Keratinocyte (primary cell): ENCODE measurements around the gene SETBP1.

ENCODE experiments used
- EZH2 ChIP-seq: IDR thresholded peaks from one replicate; pipeline ENCODE4 v1.6.1; 2012; ENCODE audit warnings: inconsistent platforms, mild to moderate bottlenecking, low read length, moderate library complexity
- TF ChIP-seq, protein P1 (sequence below), 3 experiments: IDR thresholded peaks in 1 of 3; conservative IDR thresholded peaks in 1 of 3; optimal IDR thresholded peaks in 1 of 3; 2 replicates in 2 of 3; 3 replicates in 1 of 3; pipeline versions ENCODE3 to v1.5.1; 2011; ENCODE audit warnings: low read length in 3 of 3, mild to moderate bottlenecking in 3 of 3, moderate library complexity in 2 of 3, control low read depth in 1 of 3, inconsistent platforms in 1 of 3; ENCODE audit not compliant: insufficient read depth in 2 of 3; ENCODE audit errors: extremely low read depth in 1 of 3

GRCh38 chr18:44682871-44683221 lies 2.2 kb downstream of the SETBP1 start:
- TF ChIP-seq, protein P1, sequence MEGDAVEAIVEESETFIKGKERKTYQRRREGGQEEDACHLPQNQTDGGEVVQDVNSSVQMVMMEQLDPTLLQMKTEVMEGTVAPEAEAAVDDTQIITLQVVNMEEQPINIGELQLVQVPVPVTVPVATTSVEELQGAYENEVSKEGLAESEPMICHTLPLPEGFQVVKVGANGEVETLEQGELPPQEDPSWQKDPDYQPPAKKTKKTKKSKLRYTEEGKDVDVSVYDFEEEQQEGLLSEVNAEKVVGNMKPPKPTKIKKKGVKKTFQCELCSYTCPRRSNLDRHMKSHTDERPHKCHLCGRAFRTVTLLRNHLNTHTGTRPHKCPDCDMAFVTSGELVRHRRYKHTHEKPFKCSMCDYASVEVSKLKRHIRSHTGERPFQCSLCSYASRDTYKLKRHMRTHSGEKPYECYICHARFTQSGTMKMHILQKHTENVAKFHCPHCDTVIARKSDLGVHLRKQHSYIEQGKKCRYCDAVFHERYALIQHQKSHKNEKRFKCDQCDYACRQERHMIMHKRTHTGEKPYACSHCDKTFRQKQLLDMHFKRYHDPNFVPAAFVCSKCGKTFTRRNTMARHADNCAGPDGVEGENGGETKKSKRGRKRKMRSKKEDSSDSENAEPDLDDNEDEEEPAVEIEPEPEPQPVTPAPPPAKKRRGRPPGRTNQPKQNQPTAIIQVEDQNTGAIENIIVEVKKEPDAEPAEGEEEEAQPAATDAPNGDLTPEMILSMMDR (optimal IDR thresholded peaks at IDR 0.05 in 1 of 3, IDR thresholded peaks at IDR 0.05 in 1 of 3, conservative IDR thresholded peaks at IDR 0.05 in 1 of 3; ENCODE audit: extremely low read depth in 1 of 3, insufficient read depth in 2 of 3, low read length in 3 of 3), result no peak
- TF ChIP-seq EZH2, result no peak
